ENCODE data around the gene CARMIL1.

- TF ChIP-seq CTCF (IDR thresholded peaks at IDR 0.05; ENCODE audit: insufficient read depth, low read depth, low read length) (no peak), EZH2 (IDR thresholded peaks at IDR 0.05; ENCODE audit: insufficient read depth, low read length) (no peak)
Measured at GRCh38 chr6:25270559-25270958, 8.6 kb upstream of the CARMIL1 start.

Measured in astrocyte (in vitro differentiated cells and primary cell).